GM21423 (cell line): ENCODE measurements around the gene HEXD.
"Not testable (repeated sequence)": the region's sequence is repeated elsewhere in the genome, so short reads cannot be mapped to it uniquely, and the experiment has no call there.

Source experiments
- ATAC-seq: cut with Tn5 transposase; IDR thresholded peaks from one replicate; pipeline ENCODE4 v1.9.1; 2021; ENCODE audit warnings: mild to moderate bottlenecking, moderate library complexity; ENCODE audit not compliant: unreplicated experiment

The HEXD gene

DNA sequence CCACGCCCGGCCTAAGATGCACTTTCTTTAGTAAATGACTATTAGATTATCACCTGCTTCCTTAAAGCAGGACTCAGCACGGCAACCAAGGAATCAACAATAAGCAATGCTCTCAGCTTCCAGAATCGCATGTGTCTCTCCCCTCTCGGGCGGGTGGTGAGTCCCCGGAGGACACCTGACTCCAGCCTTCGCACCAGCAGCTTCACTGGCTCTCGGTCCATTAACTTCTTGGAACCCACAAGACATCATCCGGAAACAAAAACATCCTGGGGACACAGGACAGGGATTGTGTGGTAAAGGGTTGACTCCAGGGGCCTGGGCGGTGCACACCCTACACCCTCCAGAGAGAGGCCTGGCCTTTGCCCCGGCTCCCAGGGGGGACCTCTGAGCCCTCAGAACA, 23.9 kb upstream of the HEXD start:
- no peak for ATAC-seq

GRCh38 chr17:82396601-82397435, 21.3 kb upstream of the HEXD start:
- ATAC-seq: no peak

DNA sequence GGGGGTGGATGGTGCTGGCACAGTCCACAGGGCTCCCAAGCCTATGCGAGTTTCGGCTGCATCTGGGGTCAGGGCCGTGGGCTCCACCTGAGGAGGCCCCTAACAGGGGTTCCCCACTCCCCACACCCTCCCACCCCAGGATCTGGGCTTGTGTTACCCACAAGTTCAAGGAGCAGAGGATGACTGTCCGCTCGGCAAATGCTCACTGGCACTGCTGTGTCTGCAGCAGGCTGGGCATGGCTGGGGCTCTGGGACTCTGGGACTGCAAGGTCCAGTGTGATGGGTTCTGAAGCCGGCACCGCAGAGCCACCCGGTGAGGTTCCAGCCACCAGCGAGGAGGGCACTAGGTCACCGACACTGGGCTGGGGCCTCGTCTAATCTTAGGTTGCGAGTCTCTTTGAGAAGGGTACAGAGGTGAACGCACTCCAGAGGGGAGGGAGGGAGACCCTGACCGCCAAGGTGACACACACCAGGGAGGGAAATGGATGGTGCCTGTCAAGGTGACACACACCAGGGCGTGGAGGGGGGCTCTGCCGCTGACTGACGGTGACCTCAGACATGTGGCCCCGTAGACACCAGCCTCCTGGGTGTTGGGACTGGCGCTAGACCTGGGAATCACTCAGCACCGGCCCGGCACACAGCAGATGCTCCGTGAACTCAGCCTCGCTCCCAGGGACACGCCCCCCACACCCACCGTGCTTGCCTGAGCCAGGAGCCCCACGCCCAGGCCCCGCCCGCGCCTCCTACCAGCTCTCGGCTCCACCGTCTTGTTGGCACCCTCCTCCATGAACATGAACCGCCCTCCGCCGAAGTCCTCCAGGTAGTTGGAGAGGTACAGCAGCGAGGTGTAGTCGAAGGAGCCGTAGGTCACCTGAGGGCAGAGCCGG, 20.5 kb upstream of the HEXD start:
- no peak for ATAC-seq

GRCh38 chr17:82399041-82399441, 19.1 kb upstream of the HEXD start:
- ATAC-seq: no peak

GRCh38 chr17:82399601-82400101, 18.5 kb upstream of the HEXD start:
- ATAC-seq: no peak

DNA sequence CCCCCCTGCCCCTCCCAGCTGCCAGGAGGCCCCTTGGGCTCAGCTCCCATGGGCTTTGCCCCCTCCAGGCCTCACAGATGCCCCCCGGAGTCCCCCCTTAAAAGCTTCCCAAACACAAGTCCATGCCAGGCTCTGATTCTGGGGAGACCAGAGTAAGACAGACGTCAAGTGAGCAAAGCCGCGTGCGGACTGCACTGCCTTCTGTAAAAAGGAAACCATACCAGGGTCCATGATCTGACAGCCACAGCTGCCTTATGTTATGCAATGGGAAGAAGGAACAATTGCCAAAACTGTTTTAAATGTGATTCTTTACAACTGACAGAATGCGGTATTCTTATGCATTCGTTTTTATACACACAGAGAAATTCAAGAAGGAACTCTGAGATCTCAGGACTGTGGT, 17.9 kb upstream of the HEXD start:
- no peak for ATAC-seq

- ATAC-seq: peak; percentile 38
Observed at GRCh38 chr17:82400830-82401229, 17.3 kb upstream of the HEXD start.

DNA sequence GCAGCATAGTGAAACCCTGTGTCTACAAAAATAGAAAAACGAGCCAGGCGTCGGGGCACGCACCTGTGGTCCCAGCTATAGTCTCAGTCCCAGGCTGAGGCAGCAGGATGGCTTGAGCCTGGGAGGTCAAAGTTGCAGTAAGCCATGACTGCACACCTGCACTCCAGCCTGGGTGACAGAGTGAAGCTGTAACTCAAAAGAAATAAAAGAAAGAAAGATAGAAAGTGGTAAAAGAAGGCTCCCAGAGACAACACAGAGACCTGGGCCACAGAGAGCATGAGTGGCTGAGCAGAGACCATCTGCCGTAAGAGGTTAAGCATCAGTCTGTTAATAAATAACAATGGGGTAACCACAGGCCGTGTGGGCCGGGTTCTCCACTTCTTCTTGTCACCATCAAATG, 15.3 kb upstream of the HEXD start:
- ATAC-seq: peak; percentile 76

GRCh38 chr17:82403662-82404660, 14.2 kb upstream of the HEXD start:
- no peak for ATAC-seq

DNA sequence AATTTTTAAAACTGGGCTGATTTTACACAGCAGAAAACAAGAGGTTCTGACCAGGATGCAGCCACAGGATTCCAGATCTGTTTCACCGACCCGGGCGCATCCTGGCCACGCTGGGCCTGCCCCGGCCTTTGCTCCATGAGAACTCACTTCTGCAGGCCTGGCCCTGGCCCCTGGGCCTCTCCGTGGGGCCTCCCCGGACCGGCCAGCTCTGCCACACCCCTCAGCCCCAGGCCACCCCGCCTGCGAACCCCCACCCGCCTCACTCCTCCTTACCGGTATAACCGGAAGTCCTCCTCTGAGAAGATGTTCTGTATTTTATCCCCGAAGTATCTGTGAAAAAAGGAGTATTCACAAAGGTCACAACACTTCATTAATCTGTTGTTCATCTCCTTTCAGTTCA, 13.1 kb upstream of the HEXD start:
- ATAC-seq: no peak

DNA sequence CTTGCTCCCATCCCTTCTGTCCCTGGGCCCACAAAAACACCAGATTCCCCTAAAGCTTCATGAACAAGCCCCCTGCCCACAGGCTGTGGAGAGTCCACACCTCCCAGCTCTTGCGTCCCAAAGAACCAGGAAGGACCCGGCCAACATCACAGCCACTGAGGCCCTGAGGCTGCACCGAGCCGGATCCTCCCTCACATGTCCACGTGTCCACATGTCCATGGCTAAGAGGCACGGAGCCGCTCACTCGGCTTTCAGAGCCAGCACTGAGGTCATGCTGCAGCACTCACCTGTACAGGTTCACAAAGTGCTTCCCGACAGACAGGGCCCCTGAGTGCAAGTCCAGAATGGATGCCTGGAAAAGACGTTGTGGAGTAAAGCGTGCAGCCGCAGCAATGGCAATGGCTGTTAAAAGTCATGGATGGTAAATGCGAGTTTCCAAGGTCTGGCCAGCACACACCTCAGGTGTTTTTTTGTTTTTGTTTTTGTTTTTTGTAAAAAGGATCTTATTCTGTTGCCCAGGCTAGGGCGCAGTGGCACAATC, 11.9 kb upstream of the HEXD start:
- no peak for ATAC-seq

GRCh38 chr17:82407255-82407654, 10.9 kb upstream of the HEXD start:
- no peak for ATAC-seq

DNA sequence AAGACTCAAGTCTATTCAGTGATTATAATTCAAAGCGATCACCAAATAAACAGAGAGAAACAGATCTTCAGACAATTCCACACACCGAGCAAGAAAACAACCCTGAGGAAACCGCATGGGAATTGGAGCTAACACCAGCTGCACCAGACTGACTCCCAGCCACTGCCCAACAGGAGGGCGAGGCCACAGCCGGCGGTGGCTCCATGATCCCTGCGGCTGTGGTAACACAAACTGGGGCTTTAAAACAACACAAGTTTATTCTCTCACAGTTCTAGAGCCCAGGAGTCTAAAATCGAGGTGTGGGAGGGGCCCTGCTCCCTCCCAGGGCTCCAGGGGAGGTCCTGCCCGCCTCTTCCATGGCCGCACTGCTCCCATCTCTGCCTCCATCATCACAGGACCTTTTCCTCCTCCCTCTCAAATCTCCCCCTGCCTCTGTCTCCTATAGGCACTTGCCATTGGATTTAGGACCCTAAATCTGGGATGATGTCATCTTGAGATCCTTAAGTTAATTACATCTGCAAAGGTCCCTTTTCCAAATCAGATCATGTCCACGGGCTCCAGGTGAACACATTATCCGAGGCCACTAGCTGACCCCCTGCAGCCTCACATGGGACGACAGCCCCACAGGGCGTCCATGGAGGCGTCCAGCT, 9.7 kb upstream of the HEXD start:
- no peak for ATAC-seq

DNA sequence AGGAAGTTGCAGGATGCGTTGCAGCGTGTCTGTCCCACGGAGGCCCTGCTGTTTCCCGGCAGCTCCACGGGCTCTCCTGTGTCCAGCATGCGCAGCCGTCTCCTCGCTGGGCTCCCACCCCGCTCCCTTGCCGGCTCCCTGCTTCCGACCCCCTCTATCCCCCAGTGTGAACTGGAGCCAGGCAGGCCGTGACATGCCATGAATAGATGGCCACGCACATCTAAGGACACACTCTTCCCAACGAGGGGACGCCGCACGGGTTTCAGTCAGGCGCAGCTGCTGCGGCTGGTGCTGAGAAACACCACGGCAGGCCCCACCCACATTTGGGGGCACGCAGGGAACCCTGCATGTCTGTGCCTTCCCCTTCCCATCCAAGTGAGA, 9.2 kb upstream of the HEXD start:
- ATAC-seq: no peak

- no peak for ATAC-seq
Observed at GRCh38 chr17:82410014-82410716, 8.0 kb upstream of the HEXD start.

DNA sequence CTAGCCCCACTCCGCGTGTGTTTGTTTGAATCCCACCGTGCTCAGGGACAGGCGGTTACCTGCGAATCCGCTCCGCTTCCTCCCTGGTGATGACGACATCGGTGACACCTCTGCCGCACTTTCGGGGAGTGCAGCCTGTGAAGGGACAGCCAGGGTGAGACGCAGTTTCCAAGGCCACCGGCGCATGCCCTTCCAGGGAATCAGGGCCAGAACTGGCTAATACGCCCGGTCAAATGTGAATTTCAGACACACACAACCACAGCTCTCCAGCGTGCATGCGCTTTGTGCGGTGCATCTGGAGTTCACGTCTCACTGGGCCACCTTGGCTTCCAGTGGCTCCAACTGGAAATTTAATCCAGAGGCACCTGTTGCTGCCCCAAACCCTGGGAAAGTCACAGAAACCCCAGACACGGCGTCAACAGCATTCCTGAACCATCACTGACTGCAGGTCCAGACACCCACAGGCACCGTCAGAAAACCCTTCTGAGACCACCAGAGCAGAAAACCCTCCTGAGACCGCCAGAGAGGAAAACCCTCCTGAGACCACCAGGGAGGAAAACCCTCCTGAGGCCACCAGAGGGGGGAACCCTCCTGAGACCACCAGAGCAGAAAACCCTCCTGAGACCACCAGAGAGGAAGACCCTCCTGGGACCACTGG, 6.6 kb upstream of the HEXD start:
- no peak for ATAC-seq

- ATAC-seq: not testable (repeated sequence)
Observed at GRCh38 chr17:82412081-82412480, 6.1 kb upstream of the HEXD start.
